Smooth muscle cell (in vitro differentiated cells): Measurements from ENCODE around the gene MAP3K20. TPM values are rescaled to one million over a fixed set of nuclear protein-coding genes. Genes with fewer than 3 reads are reported as not detected.
"Not testable (repeated sequence)": the region's sequence is repeated elsewhere in the genome, so short reads cannot be mapped to it uniquely, and the experiment has no call there.

Experiments
- DNase-seq: peaks from one replicate; lab custom pipeline; 2025; ENCODE audit not compliant: unreplicated experiment; lab: John Stamatoyannopoulos, UW
- H2AFZ ChIP-seq: fragments of 200-600 bp; sonication (generic); 2 replicates; pipeline ENCODE4 v1.6.0; 2016; ENCODE audit warnings: antibody characterized with exemption, low read depth, mild to moderate bottlenecking
- H3F3A ChIP-seq: fragments of 200-600 bp; sonication (generic); 2 replicates; pipeline ENCODE4 v1.6.0; 2017; ENCODE audit warnings: antibody characterized with exemption, low read depth
- H3K27ac ChIP-seq: fragments of 200-600 bp; sonication (generic); 2 replicates; pipeline ENCODE4 v1.5.1; 2016; ENCODE audit warnings: low read depth, mild to moderate bottlenecking
- H3K27me3 ChIP-seq: fragments of 200-600 bp; sonication (generic); 2 replicates; pipeline ENCODE4 v1.6.1; 2016; ENCODE audit warnings: low read depth, mild to moderate bottlenecking
- H3K36me3 ChIP-seq: fragments of 200-600 bp; sonication (generic); 2 replicates; pipeline ENCODE4 v1.5.1; 2016; ENCODE audit warnings: low read depth
- H3K4me1 ChIP-seq: fragments of 200-600 bp; sonication (generic); 2 replicates; pipeline ENCODE4 v1.5.1; 2016; ENCODE audit warnings: low read depth
- H3K4me2 ChIP-seq: fragments of 200-600 bp; sonication (generic); 2 replicates; pipeline ENCODE4 v1.6.0; 2016; ENCODE audit warnings: mild to moderate bottlenecking
- H3K4me3 ChIP-seq: fragments of 200-600 bp; sonication (generic); 2 replicates; pipeline ENCODE4 v1.5.1; 2016; ENCODE audit warnings: mild to moderate bottlenecking
- H3K79me2 ChIP-seq: fragments of 200-600 bp; sonication (generic); 2 replicates; pipeline ENCODE4 v1.6.0; 2016; ENCODE audit warnings: low read depth, mild to moderate bottlenecking
- H3K9ac ChIP-seq: fragments of 200-600 bp; sonication (generic); 2 replicates; pipeline ENCODE4 v1.6.0; 2016; ENCODE audit warnings: low read depth
- H3K9me3 ChIP-seq: fragments of 200-600 bp; sonication (generic); replicated peaks from 2 replicates; pipeline ENCODE4 v1.5.1; 2016; ENCODE audit warnings: low read depth
- H4K20me1 ChIP-seq: fragments of 200-600 bp; sonication (generic); 2 replicates; pipeline ENCODE4 v1.6.0; 2016; ENCODE audit warnings: low read depth
- WGBS: methylation state at CpG from one replicate; pipeline ENCODE4 v1.1.7; 2016; ENCODE audit warnings: low lambda C conversion rate; 5-methylcytosine and 5-hydroxymethylcytosine counted together
- polyA plus RNA-seq: library from polyadenylated mRNA; unstranded; fragments of >200 nt; fragmentation: Nextera tagmentation; extraction: Ambion mirVana; gene quantifications from 2 replicates; pipeline ENCODE4 v1.2.1, GENCODE V29; 2016
- total RNA-seq: library from RNA; depleted of rRNA; stranded (reverse); fragments of >200 nt; gene quantifications from 2 replicates; pipeline ENCODE4 v1.2.3, GENCODE V29; 2014
- TF ChIP-seq, protein P1 (sequence below): fragments of 200-600 bp; sonication (generic); IDR thresholded peaks from 2 replicates; pipeline ENCODE4 v1.5.1; 2017; ENCODE audit warnings: borderline replicate concordance, mild to moderate bottlenecking, antibody characterized with exemption; ENCODE audit not compliant: insufficient read depth, poor library complexity, severe bottlenecking

MAP3K20 gene
- total and polyA plus RNA-seq, 2 experiments from 2014 or later, result 25.8 to 29.2 TPM

DNA sequence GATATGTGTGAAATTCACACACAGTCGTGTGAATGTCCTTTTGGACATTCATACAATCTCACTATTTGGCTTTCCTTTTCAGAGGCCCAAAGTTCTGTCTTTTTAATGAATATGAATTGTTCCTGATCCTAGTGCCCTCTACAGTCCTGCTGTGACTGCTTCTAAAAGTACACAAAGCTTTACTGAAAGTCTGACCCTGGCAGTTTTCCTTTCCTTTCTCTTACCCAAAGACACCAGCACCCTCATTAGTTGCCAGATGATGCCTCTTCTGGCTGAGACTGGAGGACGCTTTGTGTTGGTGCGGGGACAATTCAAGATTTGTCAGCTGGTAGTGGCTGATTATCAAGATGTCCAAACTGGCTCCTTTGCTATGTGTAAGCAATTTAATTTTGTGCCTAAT is 197.2 kb downstream of the MAP3K20 start:
- Histone ChIP-seq H3K4me1 (peaks cover 8% of the 10 kb centered on the region), H3K27ac (no peak overlapping the region), H3F3A (no peaks in the 10 kb centered on the region), H3K9me3 (no peaks in the 10 kb centered on the region), H2AFZ (no peak overlapping the region), H3K9ac (no peak overlapping the region), H4K20me1 (no peaks in the 10 kb centered on the region), H3K4me2 (no peak overlapping the region), H3K27me3 (no peaks in the 10 kb centered on the region), H3K79me2 (no peaks in the 10 kb centered on the region), H3K4me3 (no peak overlapping the region), H3K36me3 (no peaks in the 10 kb centered on the region)
- TF ChIP-seq, protein P1, sequence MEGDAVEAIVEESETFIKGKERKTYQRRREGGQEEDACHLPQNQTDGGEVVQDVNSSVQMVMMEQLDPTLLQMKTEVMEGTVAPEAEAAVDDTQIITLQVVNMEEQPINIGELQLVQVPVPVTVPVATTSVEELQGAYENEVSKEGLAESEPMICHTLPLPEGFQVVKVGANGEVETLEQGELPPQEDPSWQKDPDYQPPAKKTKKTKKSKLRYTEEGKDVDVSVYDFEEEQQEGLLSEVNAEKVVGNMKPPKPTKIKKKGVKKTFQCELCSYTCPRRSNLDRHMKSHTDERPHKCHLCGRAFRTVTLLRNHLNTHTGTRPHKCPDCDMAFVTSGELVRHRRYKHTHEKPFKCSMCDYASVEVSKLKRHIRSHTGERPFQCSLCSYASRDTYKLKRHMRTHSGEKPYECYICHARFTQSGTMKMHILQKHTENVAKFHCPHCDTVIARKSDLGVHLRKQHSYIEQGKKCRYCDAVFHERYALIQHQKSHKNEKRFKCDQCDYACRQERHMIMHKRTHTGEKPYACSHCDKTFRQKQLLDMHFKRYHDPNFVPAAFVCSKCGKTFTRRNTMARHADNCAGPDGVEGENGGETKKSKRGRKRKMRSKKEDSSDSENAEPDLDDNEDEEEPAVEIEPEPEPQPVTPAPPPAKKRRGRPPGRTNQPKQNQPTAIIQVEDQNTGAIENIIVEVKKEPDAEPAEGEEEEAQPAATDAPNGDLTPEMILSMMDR, result no peak
- no peak for DNase-seq
- 87% methylated on average over 3 of the region's 3 CpGs for WGBS

DNA sequence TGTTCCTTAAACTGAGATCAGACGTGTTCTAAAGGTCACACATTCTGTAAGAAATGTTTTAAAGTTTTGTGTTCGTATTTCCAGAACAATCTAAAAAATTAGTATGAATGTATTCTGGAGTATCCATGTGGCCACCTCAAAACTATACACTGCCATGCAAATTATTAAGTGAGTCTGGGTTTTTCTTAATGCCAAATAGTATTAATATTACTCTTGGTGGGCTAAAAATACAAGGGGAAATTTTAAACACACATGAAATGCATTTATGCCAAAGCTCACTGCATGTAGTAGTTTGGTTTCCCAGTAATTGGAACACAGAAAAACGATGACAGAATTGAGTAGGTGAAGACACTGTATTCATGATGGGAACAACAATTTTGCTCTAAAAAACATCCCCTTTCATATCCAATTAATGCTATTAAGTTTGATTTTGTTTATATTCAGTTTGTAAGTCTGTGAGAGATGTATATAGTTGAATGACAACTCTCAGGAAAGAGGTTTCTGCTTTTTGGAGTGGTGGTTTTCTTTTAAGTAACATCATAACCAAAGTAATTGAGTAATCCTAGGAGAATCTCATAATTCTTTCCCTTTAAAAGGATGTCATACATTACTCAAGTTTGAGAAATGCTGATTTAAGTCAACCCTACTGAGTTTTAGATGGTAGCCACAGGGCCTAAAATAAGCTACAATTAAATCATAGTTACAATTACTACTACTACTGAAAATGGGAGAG is 203.3 kb downstream of the MAP3K20 start:
- WGBS, result 93% methylated on average over 3 of the region's 3 CpGs
- no peak overlapping the region for H3K4me2 ChIP-seq
- no peak overlapping the region for H3K27ac ChIP-seq
- no peak overlapping the region for H3K4me3 ChIP-seq
- no peaks in the 10 kb centered on the region for H3K79me2 ChIP-seq
- TF ChIP-seq, protein P1, result no peak
- H3K36me3 ChIP-seq, result no peaks in the 10 kb centered on the region
- no peaks in the 10 kb centered on the region for H3K27me3 ChIP-seq
- no peaks in the 10 kb centered on the region for H3K4me1 ChIP-seq
- H3F3A ChIP-seq, result no peaks in the 10 kb centered on the region
- H3K9ac ChIP-seq, result no peak overlapping the region
- no peak overlapping the region for H2AFZ ChIP-seq
- H3K9me3 ChIP-seq, result no peaks in the 10 kb centered on the region
- H4K20me1 ChIP-seq, result no peaks in the 10 kb centered on the region
- DNase-seq, result no peak

DNA sequence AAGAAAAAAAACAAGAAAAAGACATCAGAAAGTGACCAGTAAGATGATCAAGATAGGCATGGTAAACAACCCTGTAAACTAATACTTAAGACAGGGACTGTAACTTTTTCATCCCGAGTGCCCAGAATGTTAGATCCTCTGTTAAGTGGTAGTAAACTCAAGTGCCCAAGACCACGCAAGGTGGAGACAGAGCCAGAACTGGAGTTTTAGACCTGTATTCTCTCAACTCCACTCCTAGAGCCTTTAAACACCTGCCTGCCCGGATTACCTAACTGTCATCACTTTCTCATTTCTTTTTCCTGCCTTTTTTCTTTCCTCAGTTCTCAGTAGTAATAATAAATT is 203.9 kb downstream of the MAP3K20 start:
- Histone ChIP-seq H3K4me1 (no peaks in the 10 kb centered on the region), H3K9ac (no peak overlapping the region), H3K27me3 (no peaks in the 10 kb centered on the region), H3K27ac (no peak overlapping the region), H3F3A (no peaks in the 10 kb centered on the region), H3K79me2 (no peaks in the 10 kb centered on the region), H3K4me3 (no peak overlapping the region), H4K20me1 (no peaks in the 10 kb centered on the region), H3K4me2 (no peak overlapping the region), H2AFZ (no peak overlapping the region), H3K9me3 (no peaks in the 10 kb centered on the region), H3K36me3 (no peaks in the 10 kb centered on the region)
- DNase-seq, result no peak
- TF ChIP-seq, protein P1, result no peak
- 87% methylated on average over 3 of the region's 3 CpGs for WGBS

DNA sequence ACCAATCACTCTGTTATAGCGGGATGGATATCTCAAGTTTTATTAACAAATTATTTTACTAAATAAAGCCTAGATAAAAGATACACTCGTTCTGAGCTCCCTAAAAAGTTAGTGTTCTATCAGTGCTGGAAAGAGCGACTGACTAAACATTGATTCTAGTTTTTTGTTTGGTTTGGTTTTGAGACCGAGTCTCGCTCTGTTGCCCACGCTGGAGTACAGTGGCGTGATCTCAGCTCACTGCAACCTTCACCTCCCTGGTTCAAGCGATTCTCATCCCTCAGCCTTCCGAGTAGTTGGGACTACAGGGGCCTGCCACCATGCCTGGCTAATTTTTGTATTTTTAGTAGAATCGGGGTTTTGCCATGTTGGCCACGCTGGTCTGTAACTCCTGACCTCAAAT is 205.2 kb downstream of the MAP3K20 start:
- no peaks in the 10 kb centered on the region for H3F3A ChIP-seq
- no peaks in the 10 kb centered on the region for H3K79me2 ChIP-seq
- no peaks in the 10 kb centered on the region for H4K20me1 ChIP-seq
- H3K36me3 ChIP-seq, result no peaks in the 10 kb centered on the region
- 97% methylated on average over 11 of the region's 11 CpGs for WGBS
- no peak overlapping the region for H3K4me2 ChIP-seq
- DNase-seq, result no peak
- H2AFZ ChIP-seq, result no peak overlapping the region
- no peaks in the 10 kb centered on the region for H3K4me1 ChIP-seq
- H3K27me3 ChIP-seq, result no peaks in the 10 kb centered on the region
- H3K27ac ChIP-seq, result no peak overlapping the region
- H3K4me3 ChIP-seq, result no peak overlapping the region
- no peak overlapping the region for H3K9ac ChIP-seq
- H3K9me3 ChIP-seq, result no peaks in the 10 kb centered on the region
- TF ChIP-seq, protein P1, result no peak

DNA sequence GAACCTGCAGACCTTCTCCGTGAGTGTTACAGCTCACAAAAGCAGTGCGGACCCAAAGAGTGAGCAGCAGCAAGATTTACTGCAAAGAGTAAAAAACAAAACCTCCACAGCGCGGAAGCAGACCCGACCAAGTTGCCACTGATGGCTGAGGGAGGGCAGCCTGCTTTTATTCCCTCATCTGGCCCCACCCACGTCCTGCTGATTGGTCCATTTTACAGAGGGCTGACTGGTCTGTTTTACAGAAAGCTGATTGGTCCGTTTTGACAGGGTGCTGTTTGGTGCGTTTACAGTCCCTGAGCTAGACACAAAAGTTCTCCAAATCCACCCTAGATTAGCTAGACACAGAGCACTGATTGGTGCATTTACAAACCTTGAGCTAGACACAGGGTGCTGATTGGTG is 206.3 kb downstream of the MAP3K20 start:
- not testable (repeated sequence) for H4K20me1 ChIP-seq, H2AFZ ChIP-seq, H3K4me2 ChIP-seq, H3K36me3 ChIP-seq, H3K27me3 ChIP-seq, H3K9me3 ChIP-seq, DNase-seq, H3K79me2 ChIP-seq, H3K4me1 ChIP-seq, H3K9ac ChIP-seq, H3K4me3 ChIP-seq, H3F3A ChIP-seq, H3K27ac ChIP-seq
- 94% methylated on average over 8 of the region's 8 CpGs for whole genome bisulfite sequencing
